CD4-positive, CD25-positive, alpha-beta regulatory T cell (primary cell): ENCODE measurements around the gene DLG1. TPM values are rescaled to one million over a fixed set of nuclear protein-coding genes. Genes with fewer than 3 reads are reported as not detected.
A peak's percentile ranks its signal among the peaks of the same experiment; 100 is the strongest.

ENCODE experiments used
- ATAC-seq, 2 donors: fragments of 150-1000 bp; cut with Tn5 transposase; one replicate each; pipeline ENCODE4 v1.10.0; 2021; ENCODE audit warnings: low read depth in 2 of 2, moderate number of reproducible peaks in 2 of 2, moderate library complexity in 1 of 2
- DNase-seq, 3 donors: peaks; one replicate each; pipeline versions ENCODE4 v3.0.0 to v3.0.0-alpha.2; 2012 to 2022; ENCODE audit warnings: mixed read lengths in 1 of 3
- H3K27ac ChIP-seq: one replicate; pipeline ENCODE4 v1.7.0; 2013; ENCODE audit warnings: mild to moderate bottlenecking, low read length; ENCODE audit not compliant: insufficient read depth, poor library complexity, severe bottlenecking
- H3K27me3 ChIP-seq: one replicate; pipeline ENCODE4 v1.7.0; 2013; ENCODE audit warnings: low read length; ENCODE audit not compliant: control insufficient read depth, insufficient read depth
- H3K36me3 ChIP-seq: one replicate; pipeline ENCODE4 v1.7.0; 2013; ENCODE audit warnings: mild to moderate bottlenecking, low read length, moderate library complexity; ENCODE audit not compliant: control insufficient read depth, insufficient read depth
- H3K4me1 ChIP-seq: 2 replicates; pipeline ENCODE4 v1.7.0; 2013; ENCODE audit warnings: mild to moderate bottlenecking, low read length; ENCODE audit not compliant: insufficient read depth, control insufficient read depth, poor library complexity, severe bottlenecking
- H3K4me3 ChIP-seq: one replicate; pipeline ENCODE4 v1.7.0; 2013; ENCODE audit warnings: low read depth, mild to moderate bottlenecking, low read length, moderate library complexity
- H3K9me3 ChIP-seq, 2 experiments: 1 replicate in 1 of 2; 2 replicates in 1 of 2; pipeline ENCODE4 v1.7.0; 2013; ENCODE audit warnings: low read length in 2 of 2, mild to moderate bottlenecking in 1 of 2, moderate library complexity in 1 of 2; ENCODE audit not compliant: control insufficient read depth in 2 of 2
- H3K27ac Mint-ChIP-seq, 3 donors: one replicate each; pipeline ENCODE4 v1.8.0; 2020 to 2022; ENCODE audit warnings: mild to moderate bottlenecking in 3 of 3, mixed read lengths in 3 of 3, moderate library complexity in 2 of 3
- H3K27me3 Mint-ChIP-seq: one replicate; pipeline ENCODE4 v1.8.0; 2022; ENCODE audit warnings: mild to moderate bottlenecking, mixed read lengths
- H3K36me3 Mint-ChIP-seq: one replicate; pipeline ENCODE4 v1.8.0; 2020; ENCODE audit warnings: mixed read lengths
- H3K4me1 Mint-ChIP-seq, 4 donors: one replicate each; pipeline ENCODE4 v1.8.0; 2020 to 2022; ENCODE audit warnings: mixed read lengths in 4 of 4, mild to moderate bottlenecking in 1 of 4
- H3K4me3 Mint-ChIP-seq, 4 donors: one replicate each; pipeline ENCODE4 v1.8.0; 2020 to 2022; ENCODE audit warnings: mild to moderate bottlenecking in 4 of 4, mixed read lengths in 4 of 4, moderate library complexity in 3 of 4
- H3K9me3 Mint-ChIP-seq, 7 donors: one replicate each; pipeline ENCODE4 v1.8.0; 2020 to 2022; ENCODE audit warnings: mixed read lengths in 7 of 7, mild to moderate bottlenecking in 3 of 7, moderate library complexity in 2 of 7
- polyA plus RNA-seq, 4 donors: library from polyadenylated mRNA; unstranded; fragments of 300-500 nt; fragmentation: Illumina TruSeq; gene quantifications; one replicate each; pipeline ENCODE4 v1.2.3, GENCODE V29; 2021
- total RNA-seq: library from RNA; stranded (reverse); gene quantifications from one replicate; pipeline ENCODE4 v1.2.3, GENCODE V29; 2022

DLG1 gene
- total and polyA plus RNA-seq, 5 donors from 2014 or later = 25.2 to 106 (median 30.5) TPM

GRCh38 chr3:197137751-197138150, 160.7 kb downstream of the DLG1 start:
- DNase-seq (no peak), ATAC-seq (no peak)
- Mint-ChIP-seq H3K27ac (no peak overlapping the region), H3K9me3 (peaks cover 0 to 14% (median 4%) of the 10 kb centered on the region in 7 donors), H3K4me1 (peaks cover 0 to 10% (median 7%) of the 10 kb centered on the region in 4 donors), H3K36me3 (peaks cover 56% of the 10 kb centered on the region), H3K27me3 (no peaks in the 10 kb centered on the region), H3K4me3 (no peak overlapping the region)
- Histone ChIP-seq H3K4me3 (no peak overlapping the region), H3K27ac (no peak overlapping the region), H3K27me3 (no peaks in the 10 kb centered on the region), H3K4me1 (no peaks in the 10 kb centered on the region), H3K9me3 (peaks cover 13 to 15% of the 10 kb centered on the region in 2 experiments), H3K36me3 (peaks cover 69% of the 10 kb centered on the region)

GRCh38 chr3:197136744-197137143, 161.7 kb downstream of the DLG1 start:
- Mint-ChIP-seq H3K27ac (no peak overlapping the region), H3K4me3 (no peak overlapping the region), H3K4me1 (peaks cover 0 to 12% (median 7%) of the 10 kb centered on the region in 4 donors), H3K27me3 (no peaks in the 10 kb centered on the region), H3K9me3 (peaks cover 0 to 14% (median 4%) of the 10 kb centered on the region in 7 donors), H3K36me3 (peaks cover 56% of the 10 kb centered on the region)
- H3K36me3 ChIP-seq = peaks cover 69% of the 10 kb centered on the region
- ATAC-seq (no peak), DNase-seq (no peak)
- no peaks in the 10 kb centered on the region for H3K27me3 ChIP-seq
- no peak overlapping the region for H3K4me3 ChIP-seq
- no peaks in the 10 kb centered on the region for H3K4me1 ChIP-seq
- H3K9me3 ChIP-seq = peaks cover 13 to 15% of the 10 kb centered on the region in 2 experiments
- no peak overlapping the region for H3K27ac ChIP-seq

- H3K4me1 Mint-ChIP-seq = peaks cover 0 to 11% (median 7%) of the 10 kb centered on the region in 4 donors
- H3K9me3 ChIP-seq = peaks cover 13 to 15% of the 10 kb centered on the region in 2 experiments
- no peak overlapping the region for H3K27ac Mint-ChIP-seq
- peaks cover 0 to 14% (median 4%) of the 10 kb centered on the region in 7 donors for H3K9me3 Mint-ChIP-seq
- H3K27ac ChIP-seq = no peak overlapping the region
- ATAC-seq (no peak), DNase-seq (no peak)
- no peaks in the 10 kb centered on the region for H3K27me3 Mint-ChIP-seq
- no peak overlapping the region for H3K4me3 ChIP-seq
- H3K27me3 ChIP-seq = no peaks in the 10 kb centered on the region
- H3K4me1 ChIP-seq = no peaks in the 10 kb centered on the region
- H3K4me3 Mint-ChIP-seq = no peak overlapping the region
- peaks cover 57% of the 10 kb centered on the region for H3K36me3 Mint-ChIP-seq
- peaks cover 68% of the 10 kb centered on the region for H3K36me3 ChIP-seq
Measured at GRCh38 chr3:197135212-197135611, 163.2 kb downstream of the DLG1 start.

GRCh38 chr3:197132916-197133530, 165.4 kb downstream of the DLG1 start:
- H3K27ac ChIP-seq = no peak overlapping the region
- ATAC-seq = no peak
- Mint-ChIP-seq H3K27me3 (no peaks in the 10 kb centered on the region), H3K4me3 (no peak overlapping the region), H3K27ac (peak overlapping the region in 1 of 3 donors; percentile 8), H3K9me3 (peaks cover 0 to 14% (median 4%) of the 10 kb centered on the region in 7 donors), H3K4me1 (peaks cover 0 to 12% (median 7%) of the 10 kb centered on the region in 4 donors), H3K36me3 (peaks cover 54% of the 10 kb centered on the region)
- H3K4me1 ChIP-seq = no peaks in the 10 kb centered on the region
- H3K4me3 ChIP-seq = no peak overlapping the region
- H3K9me3 ChIP-seq = peaks cover 13 to 15% of the 10 kb centered on the region in 2 experiments
- no peak for DNase-seq
- peaks cover 60% of the 10 kb centered on the region for H3K36me3 ChIP-seq
- no peaks in the 10 kb centered on the region for H3K27me3 ChIP-seq

GRCh38 chr3:197125636-197126035, 172.8 kb downstream of the DLG1 start:
- no peaks in the 10 kb centered on the region for H3K27me3 Mint-ChIP-seq
- H3K27ac Mint-ChIP-seq = no peak overlapping the region
- no peak overlapping the region for H3K4me3 ChIP-seq
- H3K9me3 Mint-ChIP-seq = no peaks in the 10 kb centered on the region
- DNase-seq = no peak
- H3K27ac ChIP-seq = no peak overlapping the region
- H3K4me3 Mint-ChIP-seq = no peak overlapping the region
- H3K4me1 ChIP-seq = no peaks in the 10 kb centered on the region
- peaks cover 24% of the 10 kb centered on the region for H3K36me3 ChIP-seq
- peaks cover 23% of the 10 kb centered on the region for H3K36me3 Mint-ChIP-seq
- ATAC-seq = no peak
- H3K9me3 ChIP-seq = no peaks in the 10 kb centered on the region
- no peaks in the 10 kb centered on the region for H3K27me3 ChIP-seq
- H3K4me1 Mint-ChIP-seq = peaks cover 0 to 29% (median 9%) of the 10 kb centered on the region in 4 donors

- no peak for ATAC-seq
- peak overlapping the region in 1 of 3 donors; percentile 76 for H3K27ac Mint-ChIP-seq
Measured at GRCh38 chr3:197124713-197125112, 173.7 kb downstream of the DLG1 start.

GRCh38 chr3:197122394-197122793, 176.0 kb downstream of the DLG1 start:
- H3K9me3 ChIP-seq = no peaks in the 10 kb centered on the region
- H3K4me1 Mint-ChIP-seq = peaks cover 0 to 27% (median 7%) of the 10 kb centered on the region in 4 donors
- H3K27me3 ChIP-seq = no peaks in the 10 kb centered on the region
- DNase-seq (no peak), ATAC-seq (no peak)
- peaks cover 21% of the 10 kb centered on the region for H3K36me3 Mint-ChIP-seq
- peaks cover 16% of the 10 kb centered on the region for H3K36me3 ChIP-seq
- no peak overlapping the region for H3K4me3 Mint-ChIP-seq
- no peak overlapping the region for H3K27ac ChIP-seq
- H3K27me3 Mint-ChIP-seq = no peaks in the 10 kb centered on the region
- H3K4me1 ChIP-seq = no peaks in the 10 kb centered on the region
- no peaks in the 10 kb centered on the region for H3K9me3 Mint-ChIP-seq
- no peak overlapping the region for H3K4me3 ChIP-seq
- no peak overlapping the region for H3K27ac Mint-ChIP-seq

More at GRCh38 chr3:197124713-197125112, 173.7 kb downstream of the DLG1 start:
- Histone ChIP-seq H3K9me3 (no peaks in the 10 kb centered on the region), H3K27me3 (no peaks in the 10 kb centered on the region), H3K4me3 (no peak overlapping the region), H3K36me3 (peaks cover 16% of the 10 kb centered on the region), H3K4me1 (no peaks in the 10 kb centered on the region), H3K27ac (no peak overlapping the region)
- peaks cover 23% of the 10 kb centered on the region for H3K36me3 Mint-ChIP-seq
- no peak overlapping the region for H3K4me3 Mint-ChIP-seq
- H3K9me3 Mint-ChIP-seq = no peaks in the 10 kb centered on the region
- H3K27me3 Mint-ChIP-seq = no peaks in the 10 kb centered on the region
- peaks cover 0 to 29% (median 9%) of the 10 kb centered on the region in 4 donors for H3K4me1 Mint-ChIP-seq
- DNase-seq = no peak

- Histone ChIP-seq H3K27me3 (no peaks in the 10 kb centered on the region), H3K36me3 (peaks cover 17% of the 10 kb centered on the region), H3K27ac (no peak overlapping the region), H3K4me1 (no peaks in the 10 kb centered on the region), H3K9me3 (no peaks in the 10 kb centered on the region), H3K4me3 (no peak overlapping the region)
- no peak overlapping the region for H3K4me3 Mint-ChIP-seq
- no peak overlapping the region for H3K27ac Mint-ChIP-seq
- H3K36me3 Mint-ChIP-seq = peaks cover 31% of the 10 kb centered on the region
- DNase-seq = no peak
- no peaks in the 10 kb centered on the region for H3K27me3 Mint-ChIP-seq
- H3K9me3 Mint-ChIP-seq = no peaks in the 10 kb centered on the region
- no peak for ATAC-seq
- peaks cover 0 to 11% (median 2%) of the 10 kb centered on the region in 4 donors for H3K4me1 Mint-ChIP-seq
Measured at GRCh38 chr3:197117114-197117513, 181.3 kb downstream of the DLG1 start.
